Trophoblast cell (in vitro differentiated cells and primary cell): ENCODE measurements around the gene PALLD.
A peak's percentile ranks its signal among the peaks of the same experiment; 100 is the strongest.

Source experiments
- DNase-seq, 2 donors: peaks; one replicate each; pipeline ENCODE4 v3.0.0-alpha.2; 2016
- H2AFZ ChIP-seq: 2 replicates; pipeline ENCODE4 v1.6.1; 2013; ENCODE audit warnings: low read length, moderate library complexity, mild to moderate bottlenecking; ENCODE audit not compliant: insufficient read depth, poor library complexity
- H2AK5ac ChIP-seq: 2 replicates; pipeline ENCODE4 v1.6.1; 2013; ENCODE audit warnings: mild to moderate bottlenecking, low read length
- H2BK120ac ChIP-seq: 2 replicates; pipeline ENCODE4 v1.6.1; 2013; ENCODE audit warnings: low read length, mild to moderate bottlenecking, moderate library complexity; ENCODE audit not compliant: insufficient read depth, poor library complexity
- H2BK12ac ChIP-seq: 2 replicates; pipeline ENCODE4 v1.6.1; 2013; ENCODE audit warnings: mild to moderate bottlenecking, low read length, moderate library complexity
- H2BK5ac ChIP-seq: 2 replicates; pipeline ENCODE4 v1.6.1; 2013; ENCODE audit warnings: low read length, low read depth, moderate library complexity, mild to moderate bottlenecking; ENCODE audit not compliant: poor library complexity
- H3K14ac ChIP-seq: 2 replicates; pipeline ENCODE4 v1.6.1; 2013; ENCODE audit warnings: mild to moderate bottlenecking, low read length
- H3K18ac ChIP-seq: 2 replicates; pipeline ENCODE4 v1.6.1; 2013; ENCODE audit warnings: mild to moderate bottlenecking, low read length
- H3K23ac ChIP-seq: 2 replicates; pipeline ENCODE4 v1.6.1; 2013; ENCODE audit warnings: low read length
- H3K27ac ChIP-seq: 2 replicates; pipeline ENCODE4 v1.5.1; 2013; ENCODE audit warnings: low read depth, mild to moderate bottlenecking, inconsistent platforms, low read length, moderate library complexity
- H3K27me3 ChIP-seq: 2 replicates; pipeline ENCODE4 v1.6.1; 2013; ENCODE audit warnings: inconsistent platforms, mild to moderate bottlenecking, low read length, moderate library complexity; ENCODE audit not compliant: insufficient read depth
- H3K36me3 ChIP-seq, 2 experiments: 1 replicate in 1 of 2; 2 replicates in 1 of 2; pipeline ENCODE4 v1.6.1; 2013; ENCODE audit warnings: low read length in 2 of 2, mild to moderate bottlenecking in 2 of 2, moderate library complexity in 1 of 2; ENCODE audit not compliant: insufficient read depth in 2 of 2, control insufficient read depth in 1 of 2
- H3K4ac ChIP-seq: 2 replicates; pipeline ENCODE4 v1.6.1; 2013; ENCODE audit warnings: low read depth, mild to moderate bottlenecking, low read length, moderate library complexity
- H3K4me1 ChIP-seq, 2 experiments: 1 replicate in 1 of 2; 2 replicates in 1 of 2; pipeline ENCODE4 v1.6.1; 2013; ENCODE audit warnings: low read length in 2 of 2, mild to moderate bottlenecking in 2 of 2, moderate library complexity in 1 of 2; ENCODE audit not compliant: insufficient read depth in 2 of 2, control insufficient read depth in 1 of 2
- H3K4me2 ChIP-seq: 2 replicates; pipeline ENCODE4 v1.6.1; 2013; ENCODE audit warnings: inconsistent platforms, mild to moderate bottlenecking, low read length, moderate library complexity
- H3K4me3 ChIP-seq: 2 replicates; pipeline ENCODE4 v1.5.1; 2013; ENCODE audit warnings: mild to moderate bottlenecking, low read depth, low read length, inconsistent platforms
- H3K79me1 ChIP-seq: one replicate; pipeline ENCODE4 v1.6.1; 2013; ENCODE audit warnings: low read length
- H3K79me2 ChIP-seq: 2 replicates; pipeline ENCODE4 v1.6.1; 2013; ENCODE audit warnings: low read length, mild to moderate bottlenecking; ENCODE audit not compliant: control insufficient read depth, insufficient read depth, poor library complexity
- H3K9ac ChIP-seq: 2 replicates; pipeline ENCODE4 v1.6.1; 2013; ENCODE audit warnings: mild to moderate bottlenecking, low read length
- H3K9me3 ChIP-seq: 2 replicates; pipeline ENCODE4 v1.6.1; 2013; ENCODE audit warnings: low read depth, mild to moderate bottlenecking, control low read depth, inconsistent platforms, low read length; ENCODE audit not compliant: insufficient read depth
- H4K12ac ChIP-seq: 2 replicates; pipeline ENCODE4 v1.6.1; 2013; ENCODE audit warnings: low read depth, mild to moderate bottlenecking, low read length, moderate library complexity
- H4K8ac ChIP-seq: 2 replicates; pipeline ENCODE4 v1.6.1; 2013; ENCODE audit warnings: low read depth, mild to moderate bottlenecking, low read length, moderate library complexity
- H4K91ac ChIP-seq: one replicate; pipeline ENCODE4 v1.6.1; 2013; ENCODE audit warnings: low read depth, mild to moderate bottlenecking, low read length, moderate library complexity
- WGBS: extraction: QIAGEN DNeasy Blood & Tissue Kit; methylation state at CpG from one replicate; pipeline ENCODE4 v1.1.7; 2013; ENCODE audit warnings: missing lambda C conversion rate; ENCODE audit not compliant: insufficient read length, insufficient coverage; ENCODE audit errors: extremely low coverage; 5-methylcytosine and 5-hydroxymethylcytosine counted together

PALLD gene

GRCh38 chr4:168577624-168578023 is 80.8 kb downstream of the PALLD start:
- no peak overlapping the region for H3K23ac ChIP-seq
- H2BK5ac ChIP-seq, result no peak overlapping the region
- no peak overlapping the region for H2BK120ac ChIP-seq
- no peaks in the 10 kb centered on the region for H3K27me3 ChIP-seq
- no peak overlapping the region for H3K14ac ChIP-seq
- H3K18ac ChIP-seq, result no peak overlapping the region
- H3K4me3 ChIP-seq, result no peak overlapping the region
- no peak overlapping the region for H2BK12ac ChIP-seq
- no peak overlapping the region for H3K9ac ChIP-seq
- H2AFZ ChIP-seq, result no peak overlapping the region
- no peak overlapping the region for H3K4ac ChIP-seq
- H4K12ac ChIP-seq, result no peak overlapping the region
- no peak overlapping the region for H3K4me2 ChIP-seq
- no peaks in the 10 kb centered on the region for H3K4me1 ChIP-seq
- no peaks in the 10 kb centered on the region for H3K9me3 ChIP-seq
- H4K91ac ChIP-seq, result no peak overlapping the region
- no peaks in the 10 kb centered on the region for H3K79me1 ChIP-seq
- no CpG with 5 or more reads among the region's 5 CpGs for WGBS
- H3K79me2 ChIP-seq, result no peaks in the 10 kb centered on the region
- no peak overlapping the region for H4K8ac ChIP-seq
- H2AK5ac ChIP-seq, result no peak overlapping the region
- H3K27ac ChIP-seq, result no peak overlapping the region
- H3K36me3 ChIP-seq, result no peaks in the 10 kb centered on the region
- DNase-seq, result no peak

- DNase-seq, result no peak
- no peak overlapping the region for H3K14ac ChIP-seq
- peaks cover 1% of the 10 kb centered on the region for H3K79me1 ChIP-seq
- H2BK5ac ChIP-seq, result no peak overlapping the region
- no peak overlapping the region for H2AFZ ChIP-seq
- H3K4ac ChIP-seq, result no peak overlapping the region
- H3K4me3 ChIP-seq, result no peak overlapping the region
- H3K9ac ChIP-seq, result no peak overlapping the region
- H3K36me3 ChIP-seq, result no peaks in the 10 kb centered on the region
- H2BK12ac ChIP-seq, result no peak overlapping the region
- no peak overlapping the region for H3K27ac ChIP-seq
- no CpG with 5 or more reads among the region's 2 CpGs for WGBS
- no peaks in the 10 kb centered on the region for H3K9me3 ChIP-seq
- H3K4me1 ChIP-seq, result no peaks in the 10 kb centered on the region
- no peak overlapping the region for H4K8ac ChIP-seq
- no peak overlapping the region for H2AK5ac ChIP-seq
- H3K18ac ChIP-seq, result no peak overlapping the region
- no peaks in the 10 kb centered on the region for H3K79me2 ChIP-seq
- no peaks in the 10 kb centered on the region for H3K27me3 ChIP-seq
- no peak overlapping the region for H2BK120ac ChIP-seq
- no peak overlapping the region for H3K23ac ChIP-seq
- H4K91ac ChIP-seq, result no peak overlapping the region
- H3K4me2 ChIP-seq, result no peak overlapping the region
- no peak overlapping the region for H4K12ac ChIP-seq
Observed at GRCh38 chr4:168580228-168580627, 83.4 kb downstream of the PALLD start.

- no peak overlapping the region for H3K18ac ChIP-seq
- H2AFZ ChIP-seq, result no peak overlapping the region
- no peak overlapping the region for H3K27ac ChIP-seq
- no peak overlapping the region for H3K4me2 ChIP-seq
- H3K9me3 ChIP-seq, result no peaks in the 10 kb centered on the region
- H3K36me3 ChIP-seq, result no peaks in the 10 kb centered on the region
- H2AK5ac ChIP-seq, result no peak overlapping the region
- no peaks in the 10 kb centered on the region for H3K79me2 ChIP-seq
- H3K23ac ChIP-seq, result no peak overlapping the region
- peaks cover 24% of the 10 kb centered on the region for H3K79me1 ChIP-seq
- no peak overlapping the region for H3K4ac ChIP-seq
- H2BK12ac ChIP-seq, result no peak overlapping the region
- WGBS, result no CpG with 5 or more reads among the region's 2 CpGs
- H2BK120ac ChIP-seq, result no peak overlapping the region
- no peak overlapping the region for H3K14ac ChIP-seq
- no peak for DNase-seq
- no peak overlapping the region for H4K12ac ChIP-seq
- peaks cover 21% of the 10 kb centered on the region in 2 experiments for H3K4me1 ChIP-seq
- no peak overlapping the region for H3K4me3 ChIP-seq
- H3K27me3 ChIP-seq, result no peaks in the 10 kb centered on the region
- H4K91ac ChIP-seq, result no peak overlapping the region
- H2BK5ac ChIP-seq, result no peak overlapping the region
- H4K8ac ChIP-seq, result no peak overlapping the region
- no peak overlapping the region for H3K9ac ChIP-seq
Observed at GRCh38 chr4:168584321-168584771, 87.5 kb downstream of the PALLD start.

- Histone ChIP-seq H3K9me3 (no peaks in the 10 kb centered on the region), H3K27me3 (no peaks in the 10 kb centered on the region), H3K18ac (no peak overlapping the region), H2BK5ac (no peak overlapping the region), H3K4me3 (no peak overlapping the region), H4K91ac (peak overlapping the region; percentile 3), H3K36me3 (no peaks in the 10 kb centered on the region), H4K8ac (no peak overlapping the region), H3K27ac (no peak overlapping the region), H2AK5ac (peak overlapping the region; percentile 23), H3K4me1 (peaks cover 21% of the 10 kb centered on the region in 2 experiments), H3K79me1 (peaks cover 28% of the 10 kb centered on the region), H3K4me2 (no peak overlapping the region), H4K12ac (no peak overlapping the region), H2BK120ac (no peak overlapping the region), H2AFZ (no peak overlapping the region), H3K4ac (no peak overlapping the region), H3K14ac (no peak overlapping the region), H3K23ac (no peak overlapping the region), H3K9ac (no peak overlapping the region), H3K79me2 (no peaks in the 10 kb centered on the region), H2BK12ac (peak overlapping the region; percentile 44)
- DNase-seq, result peak; percentile 76 to 88
- WGBS, result no CpG with 5 or more reads among the region's 9 CpGs
Observed at GRCh38 chr4:168585168-168586091, 88.6 kb downstream of the PALLD start.
